BLaER1 treated with 17β-estradiol and CSF1 and Interleukin-3, amounts not matched to agents 10 nM and 100 nM (cell line): Measurements from ENCODE around the gene CAMKK2.
"Not testable (repeated sequence)": the region's sequence is repeated elsewhere in the genome, so short reads cannot be mapped to it uniquely, and the experiment has no call there.

ENCODE experiments used
- H3K27ac ChIP-seq, 11 experiments: shearing (Covaris generic); formaldehyde crosslinking; 2 replicates each; pipeline ENCODE4 v1.8.1; 2022
- H3K27me3 ChIP-seq, 11 experiments: shearing (Covaris generic); formaldehyde crosslinking; 2 replicates each; pipeline ENCODE4 v1.8.1; 2022
- H3K36me3 ChIP-seq, 11 experiments: shearing (Covaris generic); formaldehyde crosslinking; 2 replicates each; pipeline ENCODE4 v1.8.1; 2022
- H3K4me1 ChIP-seq, 10 experiments: shearing (Covaris generic); formaldehyde crosslinking; 2 replicates each; pipeline ENCODE4 v1.8.1; 2022
- H3K4me2 ChIP-seq, 11 experiments: shearing (Covaris generic); formaldehyde crosslinking; 2 replicates each; pipeline ENCODE4 v1.8.1; 2022
- H3K4me3 ChIP-seq, 10 experiments: shearing (Covaris generic); formaldehyde crosslinking; 2 replicates each; pipeline ENCODE4 v1.8.1; 2022
- H3K9ac ChIP-seq, 11 experiments: shearing (Covaris generic); formaldehyde crosslinking; 2 replicates each; pipeline ENCODE4 v1.8.1; 2022
- H3K9me3 ChIP-seq, 11 experiments: shearing (Covaris generic); formaldehyde crosslinking; replicated peaks in 1 of 11; 2 replicates each; pipeline ENCODE4 v1.8.1; 2022
- H4K20me1 ChIP-seq, 11 experiments: shearing (Covaris generic); formaldehyde crosslinking; 2 replicates each; pipeline ENCODE4 v1.8.1; 2022
- Cebpa-rat ChIP-seq, 11 experiments: shearing (Covaris generic); IDR thresholded peaks; 2 replicates each; pipeline ENCODE4 v1.8.1; 2022

CAMKK2 gene

DNA sequence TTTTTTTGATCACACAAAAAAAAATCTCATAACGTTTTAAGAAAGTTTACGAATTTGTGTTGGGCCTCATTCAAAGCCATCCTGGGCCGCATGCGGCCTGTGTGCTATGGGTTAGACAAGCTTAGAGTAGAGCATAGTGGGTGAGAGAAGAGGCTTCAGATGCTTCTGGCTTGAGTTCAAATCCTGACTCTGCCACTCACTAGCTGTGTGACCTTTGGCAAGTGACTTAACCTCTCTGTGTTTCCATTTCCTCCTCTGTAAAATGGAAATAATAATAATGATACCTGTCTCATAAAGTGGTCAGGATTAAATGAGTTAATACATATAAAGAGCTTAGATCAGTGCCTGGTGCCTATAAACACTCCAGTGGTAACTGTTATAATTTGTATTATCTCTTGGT lies 80.4 kb downstream of the CAMKK2 start:
- H3K9me3 ChIP-seq, result no peaks in the 10 kb centered on the region
- H3K27me3 ChIP-seq, result no peaks in the 10 kb centered on the region
- H3K27ac ChIP-seq, result peak overlapping the region in 6 of 11 experiments; percentile 69 to 100 (median 94); a peak in 9 of 22 replicates
- H3K4me1 ChIP-seq, result peaks cover 27 to 88% (median 36%) of the 10 kb centered on the region in 10 experiments
- H3K9ac ChIP-seq, result peak overlapping the region in 4 of 11 experiments; percentile 77 to 99 (median 89); a peak in 7 of 22 replicates
- H3K36me3 ChIP-seq, result peaks cover 6 to 79% (median 53%) of the 10 kb centered on the region in 11 experiments; a peak in 21 of 22 replicates
- peak overlapping the region in 4 of 11 experiments; percentile 75 to 99 (median 92); a peak in 8 of 22 replicates for H3K4me2 ChIP-seq
- TF ChIP-seq Cebpa-rat (IDR thresholded peaks at IDR 0.05), result no peak
- peaks cover 0 to 61% (median 0%) of the 10 kb centered on the region in 11 experiments; a peak in 6 of 22 replicates for H4K20me1 ChIP-seq
- no peak overlapping the region for H3K4me3 ChIP-seq

- Histone ChIP-seq H3K4me1 (peaks cover 33 to 85% (median 43%) of the 10 kb centered on the region in 10 experiments), H3K9me3 (no peaks in the 10 kb centered on the region), H3K4me2 (peak overlapping the region; percentile 56 to 99 (median 75)), H3K27ac (peak overlapping the region; percentile 45 to 100 (median 69); a peak in 21 of 22 replicates), H3K9ac (peak overlapping the region; percentile 15 to 99 (median 50); a peak in 17 of 22 replicates), H3K4me3 (peak overlapping the region in 4 of 10 experiments; percentile 21 to 82 (median 34); a peak in 5 of 20 replicates), H3K36me3 (peaks cover 6 to 69% (median 48%) of the 10 kb centered on the region in 11 experiments; a peak in 21 of 22 replicates), H3K27me3 (no peaks in the 10 kb centered on the region), H4K20me1 (peaks cover 0 to 51% (median 0%) of the 10 kb centered on the region in 11 experiments; a peak in 5 of 22 replicates)
- peak in 1 of 11 experiments; percentile 26; a peak in 2 of 22 replicates for TF ChIP-seq Cebpa-rat (IDR thresholded peaks at IDR 0.05)
Measured at GRCh38 chr12:121214855-121215745, 81.4 kb downstream of the CAMKK2 start.

DNA sequence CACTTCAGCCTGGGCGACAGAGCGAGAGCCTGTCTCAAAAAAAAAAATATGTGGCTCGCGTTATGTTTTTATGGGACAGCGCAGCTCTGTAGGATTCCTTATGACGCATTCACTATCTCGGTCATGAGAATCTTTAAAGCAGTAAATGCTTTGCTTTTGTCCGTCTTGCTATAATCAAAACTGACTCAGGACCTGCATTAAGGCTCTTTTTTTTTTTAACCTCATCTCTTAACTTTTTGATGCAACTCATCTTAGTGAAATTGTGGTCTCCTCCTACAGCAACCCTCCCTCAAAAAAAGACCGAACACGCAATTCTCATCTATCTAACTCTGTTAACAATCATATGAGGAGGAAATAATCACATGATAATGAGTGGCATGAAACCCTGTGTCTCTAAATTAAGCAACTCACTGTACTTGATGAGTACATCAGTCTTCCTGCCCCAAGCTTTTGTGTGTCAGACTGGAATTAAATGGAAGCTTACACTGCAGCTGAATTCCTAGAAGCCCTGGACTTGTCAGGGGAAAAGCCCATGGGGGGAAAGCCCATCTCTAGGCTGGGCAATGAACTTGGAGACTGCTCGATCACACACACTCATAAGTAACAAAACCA lies 82.2 kb downstream of the CAMKK2 start:
- H3K4me1 ChIP-seq, result peaks cover 33 to 85% (median 44%) of the 10 kb centered on the region in 10 experiments
- peak overlapping the region in 4 of 10 experiments; percentile 32 to 82 (median 42); a peak in 7 of 20 replicates for H3K4me3 ChIP-seq
- TF ChIP-seq Cebpa-rat (IDR thresholded peaks at IDR 0.05), result peak in 4 of 11 experiments; percentile 16 to 70 (median 39); a peak in 6 of 22 replicates
- peaks cover 0 to 42% (median 0%) of the 10 kb centered on the region in 11 experiments; a peak in 4 of 22 replicates for H4K20me1 ChIP-seq
- H3K27ac ChIP-seq, result peak overlapping the region; percentile 45 to 100 (median 69)
- H3K9ac ChIP-seq, result peak overlapping the region; percentile 15 to 99 (median 50); a peak in 17 of 22 replicates
- peak overlapping the region; percentile 56 to 99 (median 75) for H3K4me2 ChIP-seq
- no peaks in the 10 kb centered on the region for H3K27me3 ChIP-seq
- no peaks in the 10 kb centered on the region for H3K9me3 ChIP-seq
- H3K36me3 ChIP-seq, result peaks cover 6 to 61% (median 45%) of the 10 kb centered on the region in 11 experiments; a peak in 21 of 22 replicates

- H3K4me2 ChIP-seq, result peak overlapping the region in 5 of 11 experiments; percentile 4 to 99 (median 96); a peak in 8 of 22 replicates
- H3K27ac ChIP-seq, result peak overlapping the region in 5 of 11 experiments; percentile 81 to 100 (median 96); a peak in 9 of 22 replicates
- H3K9me3 ChIP-seq, result no peaks in the 10 kb centered on the region
- no peak for TF ChIP-seq Cebpa-rat (IDR thresholded peaks at IDR 0.05)
- H3K4me3 ChIP-seq, result peak overlapping the region in 3 of 10 experiments; percentile 32 to 82 (median 47); a peak in 6 of 20 replicates
- peaks cover 0 to 28% (median 0%) of the 10 kb centered on the region in 11 experiments; a peak in 3 of 22 replicates for H4K20me1 ChIP-seq
- H3K36me3 ChIP-seq, result peaks cover 4 to 47% (median 31%) of the 10 kb centered on the region in 11 experiments; a peak in 20 of 22 replicates
- H3K4me1 ChIP-seq, result peaks cover 33 to 86% (median 48%) of the 10 kb centered on the region in 10 experiments
- peak overlapping the region in 4 of 11 experiments; percentile 80 to 99 (median 91); a peak in 7 of 22 replicates for H3K9ac ChIP-seq
- no peaks in the 10 kb centered on the region for H3K27me3 ChIP-seq
Measured at GRCh38 chr12:121212875-121213274, 83.6 kb downstream of the CAMKK2 start.

DNA sequence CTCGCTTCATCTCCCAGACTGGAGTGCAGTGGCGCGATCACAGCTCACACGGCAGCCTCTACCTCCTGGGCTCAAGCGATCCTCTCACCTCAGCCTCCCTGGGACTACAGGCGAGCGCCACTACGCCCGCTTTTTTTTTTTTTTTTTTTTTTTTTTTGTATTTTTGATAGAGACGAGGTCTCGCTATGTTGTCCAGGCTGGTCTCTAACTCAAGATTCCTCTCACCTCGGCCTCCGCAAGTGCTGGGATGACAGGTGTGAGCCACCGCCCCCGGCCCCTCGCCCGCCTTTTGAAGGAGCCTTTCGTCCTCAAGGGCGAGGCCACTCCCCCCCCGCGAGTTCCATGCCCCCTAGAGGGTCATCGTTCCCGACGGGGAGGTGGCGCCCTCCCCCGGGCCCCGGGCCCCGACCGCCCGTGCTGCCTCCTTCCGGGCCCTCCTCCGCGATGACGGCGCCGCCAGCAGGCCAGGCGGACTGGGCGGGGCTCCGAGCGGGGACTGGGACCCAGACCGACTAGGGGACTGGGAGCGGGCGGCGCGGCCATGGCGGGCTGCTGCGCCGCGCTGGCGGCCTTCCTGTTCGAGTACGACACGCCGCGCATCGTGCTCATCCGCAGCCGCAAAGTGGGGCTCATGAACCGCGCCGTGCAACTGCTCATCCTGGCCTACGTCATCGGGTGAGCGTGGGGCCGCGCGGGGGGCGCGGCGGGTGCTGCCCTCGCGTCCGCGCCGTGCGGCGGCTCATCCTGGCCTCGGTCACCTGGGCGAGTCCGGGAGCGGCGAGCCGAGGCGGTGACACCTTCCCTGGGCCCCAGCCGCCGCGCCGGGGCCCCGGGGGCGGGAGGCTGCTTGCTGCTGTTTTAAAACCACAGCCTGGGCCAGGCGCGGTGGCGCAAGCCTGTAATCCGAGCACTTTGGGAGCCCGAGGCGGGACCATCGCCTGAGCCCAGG lies 86.6 kb downstream of the CAMKK2 start, which contains the start of gene P2RX4:
Gene P2RX4 (plus strand): TSS at position 506 of the 949 bp plus-strand sequence. CDS start 36 bp downstream, at position 542.
- Histone ChIP-seq H4K20me1 (no peaks in the 10 kb centered on the region; a peak in 1 of 22 replicates), H3K36me3 (peaks cover 0 to 26% (median 13%) of the 10 kb centered on the region in 11 experiments; a peak in 13 of 22 replicates), H3K9me3 (no peaks in the 10 kb centered on the region), H3K4me3 (peak within 1 kb of the TSS; percentile 71 to 90 (median 83)), H3K4me2 (peak within 1 kb of the TSS; percentile 75 to 99 (median 90)), H3K27me3 (no peaks in the 10 kb centered on the region), H3K27ac (peak within 1 kb of the TSS; percentile 85 to 100 (median 91)), H3K9ac (peak within 1 kb of the TSS; percentile 86 to 99 (median 92)), H3K4me1 (peaks cover 26 to 70% (median 44%) of the 10 kb centered on the region in 10 experiments)
- TF ChIP-seq Cebpa-rat (IDR thresholded peaks at IDR 0.05), result peak in 2 of 11 experiments; percentile 16 to 18; a peak in 2 of 22 replicates

DNA sequence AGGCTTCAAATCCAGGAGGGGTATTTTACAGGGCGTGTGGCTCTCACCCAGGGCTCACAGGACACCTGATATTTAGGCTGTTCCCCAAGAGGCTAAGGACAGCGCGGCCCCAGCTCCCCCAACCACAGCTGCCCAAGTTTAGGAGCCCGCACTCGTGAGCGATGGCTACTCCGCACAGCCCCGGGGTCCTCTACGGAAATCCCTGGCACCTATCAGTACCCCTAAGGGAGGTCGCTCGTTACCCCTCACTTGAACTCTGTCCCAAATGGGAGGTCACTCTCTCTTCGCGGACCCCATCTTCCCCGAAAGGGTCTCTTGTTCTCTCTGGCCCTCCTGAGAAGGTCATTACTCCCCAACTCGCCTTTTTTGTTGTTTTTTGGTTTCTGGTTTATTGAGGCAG lies 87.3 kb downstream of the CAMKK2 start:
- H3K4me1 ChIP-seq, result peaks cover 19 to 71% (median 39%) of the 10 kb centered on the region in 10 experiments
- no peaks in the 10 kb centered on the region for H4K20me1 ChIP-seq
- no peaks in the 10 kb centered on the region for H3K9me3 ChIP-seq
- H3K27ac ChIP-seq, result peak overlapping the region; percentile 85 to 100 (median 91); a peak in 20 of 22 replicates
- H3K9ac ChIP-seq, result peak overlapping the region; percentile 86 to 99 (median 92); a peak in 20 of 22 replicates
- H3K4me2 ChIP-seq, result peak overlapping the region; percentile 75 to 97 (median 88)
- H3K27me3 ChIP-seq, result no peaks in the 10 kb centered on the region
- peak overlapping the region; percentile 71 to 90 (median 83); a peak in 19 of 20 replicates for H3K4me3 ChIP-seq
- no peak for TF ChIP-seq Cebpa-rat (IDR thresholded peaks at IDR 0.05)
- H3K36me3 ChIP-seq, result peaks cover 0 to 26% (median 13%) of the 10 kb centered on the region in 11 experiments; a peak in 13 of 22 replicates

DNA sequence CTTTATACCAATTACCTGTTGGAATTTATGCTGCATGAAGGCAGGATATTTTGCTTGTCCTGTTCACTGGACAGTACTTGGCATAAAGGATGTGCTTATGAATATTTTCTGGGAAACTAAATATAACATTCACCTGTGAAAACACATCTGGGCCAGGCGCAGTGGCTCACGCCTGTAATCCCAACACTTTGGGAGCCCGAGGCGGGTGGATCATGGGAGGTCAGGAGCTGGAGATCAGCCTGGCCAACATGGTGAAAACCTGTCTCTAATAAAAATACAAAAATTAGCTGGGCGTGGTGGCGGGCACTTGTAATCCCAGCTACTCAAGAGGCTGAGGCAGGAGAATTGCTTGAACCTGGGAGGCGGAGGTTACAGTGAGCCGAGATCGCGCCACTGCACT lies 87.9 kb downstream of the CAMKK2 start:
- peak overlapping the region in 3 of 11 experiments; percentile 98 to 100 (median 99); a peak in 3 of 22 replicates for H3K27ac ChIP-seq
- peaks cover 13 to 64% (median 33%) of the 10 kb centered on the region in 10 experiments for H3K4me1 ChIP-seq
- not testable (repeated sequence) for H3K27me3 ChIP-seq, H3K9me3 ChIP-seq, H3K4me3 ChIP-seq, H4K20me1 ChIP-seq
- H3K36me3 ChIP-seq, result peaks cover 0 to 22% (median 9%) of the 10 kb centered on the region in 11 experiments; a peak in 13 of 22 replicates
- H3K9ac ChIP-seq, result peak overlapping the region in 3 of 11 experiments; percentile 98 to 99 (median 99); a peak in 4 of 22 replicates
- peak overlapping the region in 3 of 11 experiments; percentile 88 to 97 (median 96); a peak in 7 of 22 replicates for H3K4me2 ChIP-seq
